ENCODE data around the gene RING1.

GRCh38 chr6:33193619-33194018 is 14.7 kb upstream of the RING1 start:
- TF ChIP-seq MAX (IDR thresholded peaks at IDR 0.05; ENCODE audit: low read depth, low read length), result no peak
- TF ChIP-seq POLR2A (IDR thresholded peaks at IDR 0.05; ENCODE audit: extremely low read depth, insufficient read length), result no peak
- no peak for TF ChIP-seq MYC (IDR thresholded peaks at IDR 0.05; ENCODE audit: low read depth, low read length)

Measured in NB4 (cell line).